H1 (cell line): ENCODE data around the gene STXBP4. TPM values are rescaled to one million over a fixed set of nuclear protein-coding genes. Genes with fewer than 3 reads are reported as not detected.

Experiments used
- CBX5 ChIP-seq: fragments of 300-800, 300-1000 bp; sonication (generic); IDR thresholded peaks from 2 replicates; pipeline ENCODE4 v1.7.1; 2016; ENCODE audit warnings: antibody characterized with exemption, low read length, low read depth
- CHD7 ChIP-seq: fragments of 300-600 bp; sonication (generic); IDR thresholded peaks from 2 replicates; pipeline ENCODE4 v1.7.1; 2012; ENCODE audit warnings: low read length, moderate library complexity, mild to moderate bottlenecking, inconsistent platforms; ENCODE audit not compliant: insufficient replicate concordance
- EP300 ChIP-seq, 2 experiments: IDR thresholded peaks; 1 replicate in 1 of 2; 2 replicates in 1 of 2; pipeline ENCODE4 v1.6.1; 2011 to 2012; ENCODE audit warnings: low read depth in 2 of 2, low read length in 2 of 2, mild to moderate bottlenecking in 2 of 2, borderline replicate concordance in 1 of 2, inconsistent platforms in 1 of 2, moderate library complexity in 1 of 2
- EZH2 ChIP-seq: fragments of 200-600 bp; sonication (generic); IDR thresholded peaks from 2 replicates; pipeline ENCODE4 v1.7.1; 2012; ENCODE audit warnings: low read depth, mild to moderate bottlenecking, moderate library complexity, low read length, inconsistent platforms; ENCODE audit not compliant: severe bottlenecking
- RAD21 ChIP-seq, 2 experiments: IDR thresholded peaks in 1 of 2; conservative IDR thresholded peaks in 1 of 2; 2 replicates each; pipeline ENCODE4 v1.6.1; 2011; ENCODE audit warnings: low read depth in 2 of 2, low read length in 2 of 2, improper control_type of control experiment in 1 of 2, inconsistent platforms in 1 of 2, mild to moderate bottlenecking in 1 of 2, moderate library complexity in 1 of 2
- SAP30 ChIP-seq: fragments of 300-600 bp; sonication (generic); IDR thresholded peaks from 2 replicates; pipeline ENCODE4 v1.7.1; 2012; ENCODE audit warnings: low read length, moderate library complexity, mild to moderate bottlenecking, inconsistent platforms; ENCODE audit not compliant: insufficient read depth, insufficient replicate concordance
- SIN3A ChIP-seq, 2 experiments: IDR thresholded peaks in 1 of 2; conservative IDR thresholded peaks in 1 of 2; 2 replicates each; pipeline ENCODE4 v1.6.1; 2011 to 2012; ENCODE audit warnings: low read length in 2 of 2, improper control_type of control experiment in 1 of 2, low read depth in 1 of 2, mild to moderate bottlenecking in 1 of 2
- SIRT6 ChIP-seq: IDR thresholded peaks from one replicate; pipeline ENCODE4 v1.7.1; 2012; ENCODE audit warnings: low read length, inconsistent platforms
- SUZ12 ChIP-seq: fragments of 200-600 bp; sonication (generic); IDR thresholded peaks from 2 replicates; pipeline ENCODE4 v1.6.1; 2012; ENCODE audit warnings: mild to moderate bottlenecking, inconsistent platforms, low read length, moderate library complexity, mixed read lengths
- YY1 ChIP-seq: IDR thresholded peaks from 2 replicates; pipeline ENCODE4 v1.6.1; 2011; ENCODE audit warnings: low read depth, mild to moderate bottlenecking, low read length
- polyA plus RNA-seq, 7 experiments: library from polyadenylated mRNA; depleted of rRNA in 3 of 7; stranded (reverse) in 5 of 7; unstranded in 2 of 7; fragments of >200 nt in 5 of 7; fragments of 200-250 nt in 2 of 7; gene quantifications; 1 replicate in 5 of 7; 2 replicates in 1 of 7; 4 replicates in 1 of 7; pipeline versions ENCODE4 v1.2.1 to v1.2.3, GENCODE V29; 2011 to 2013; ENCODE audit warnings: missing spikeins in 2 of 7, mixed read lengths in 2 of 7
- total RNA-seq: library from RNA; stranded (reverse); fragmentation: NEBNext Ultra II Directional; extraction: Animal tissue kit (Norgen Biotek cat#: 25700); gene quantifications from 2 replicates; pipeline ENCODE4 v1.2.1, GENCODE V29; 2021

The STXBP4 gene
- total and polyA plus RNA-seq, 2 of the 8 experiments (the other 6 are each of a cell fraction or from before 2014, with no cell fraction given) = 3.2 to 18.5 TPM

- TF ChIP-seq CHD7 = no peak
- no peak for TF ChIP-seq YY1
- no peak for TF ChIP-seq EP300 (IDR thresholded peaks at IDR 0.05; ENCODE audit: borderline replicate concordance in 1 of 2, low read depth in 2 of 2, low read length in 2 of 2)
- no peak for TF ChIP-seq SIRT6
- TF ChIP-seq CBX5 = no peak
- no peak for TF ChIP-seq EZH2
- no peak for TF ChIP-seq RAD21 (IDR thresholded peaks at IDR 0.05 in 1 of 2, conservative IDR thresholded peaks at IDR 0.05 in 1 of 2; ENCODE audit: low read depth in 2 of 2, low read length in 2 of 2)
- TF ChIP-seq SIN3A (conservative IDR thresholded peaks at IDR 0.05 in 1 of 2, IDR thresholded peaks at IDR 0.05 in 1 of 2; ENCODE audit: low read depth in 1 of 2, low read length in 2 of 2) = no peak
- no peak for TF ChIP-seq SUZ12
- TF ChIP-seq SAP30 = no peak
- TF ChIP-seq, all 59 proteins: peak for 0
Observed at GRCh38 chr17:55037828-55038227, 69.3 kb downstream of the STXBP4 start (continued).
